Loucy (cell line): ENCODE measurements around the gene CMTR1.

ENCODE experiments used
- H2AFZ ChIP-seq: fragments of 200-600 bp; sonication (generic); 2 replicates; pipeline ENCODE4 v1.6.0; 2016; ENCODE audit warnings: antibody characterized with exemption, mild to moderate bottlenecking, low read length, moderate library complexity
- H3F3A ChIP-seq: fragments of 200-600 bp; 2 replicates; pipeline ENCODE4 v1.6.0; 2016; ENCODE audit warnings: antibody characterized with exemption, low read depth, mild to moderate bottlenecking
- H3K27me3 ChIP-seq: fragments of 200-600 bp; sonication (generic); 2 replicates; pipeline ENCODE4 v1.6.1; 2014; ENCODE audit warnings: low read length, mild to moderate bottlenecking; ENCODE audit not compliant: insufficient read depth, poor library complexity, severe bottlenecking
- H3K36me3 ChIP-seq: fragments of 200-600 bp; sonication (generic); 2 replicates; pipeline ENCODE4 v1.6.1; 2016; ENCODE audit warnings: low read length; ENCODE audit not compliant: insufficient read depth
- H3K4me1 ChIP-seq: fragments of 200-600 bp; sonication (generic); 2 replicates; pipeline ENCODE4 v1.5.1; 2014; ENCODE audit warnings: low read length, mild to moderate bottlenecking; ENCODE audit not compliant: insufficient read depth, poor library complexity, severe bottlenecking
- H3K4me2 ChIP-seq: fragments of 200-600 bp; sonication (generic); 2 replicates; pipeline ENCODE4 v1.6.0; 2014; ENCODE audit warnings: antibody characterized with exemption, low read length, low read depth, mild to moderate bottlenecking; ENCODE audit not compliant: poor library complexity, severe bottlenecking
- H3K4me3 ChIP-seq: fragments of 200-600 bp; sonication (generic); 2 replicates; pipeline ENCODE4 v1.5.1; 2014; ENCODE audit warnings: low read length, mild to moderate bottlenecking, mixed read lengths; ENCODE audit not compliant: poor library complexity, severe bottlenecking
- H3K79me2 ChIP-seq: fragments of 200-600 bp; sonication (generic); 2 replicates; pipeline ENCODE4 v1.6.1; 2014; ENCODE audit warnings: low read length; ENCODE audit not compliant: insufficient read depth
- H3K9ac ChIP-seq: fragments of 200-600 bp; sonication (generic); 2 replicates; pipeline ENCODE4 v1.6.0; 2014; ENCODE audit warnings: mild to moderate bottlenecking, low read depth, low read length, moderate library complexity; ENCODE audit not compliant: poor library complexity, severe bottlenecking
- H3K9me2 ChIP-seq: fragments of 200-600 bp; sonication (generic); replicated peaks from 2 replicates; pipeline ENCODE4 v1.6.1; 2016; ENCODE audit warnings: low read depth, low read length, mixed read lengths
- H3K9me3 ChIP-seq: fragments of 200-600 bp; sonication (generic); 2 replicates; pipeline ENCODE4 v1.6.1; 2014; ENCODE audit warnings: mild to moderate bottlenecking, antibody characterized with exemption, low read length, low read depth; ENCODE audit not compliant: insufficient read depth
- H4K20me1 ChIP-seq: fragments of 200-600 bp; sonication (generic); 2 replicates; pipeline ENCODE4 v1.6.0; 2014; ENCODE audit warnings: antibody characterized with exemption, low read length, mild to moderate bottlenecking; ENCODE audit not compliant: insufficient read depth, poor library complexity, severe bottlenecking
- EZH2phosphoT487 ChIP-seq: fragments of 200-600 bp; IDR thresholded peaks from 2 replicates; pipeline ENCODE4 v1.6.1; 2018; ENCODE audit warnings: antibody characterized with exemption, mild to moderate bottlenecking, moderate library complexity, borderline replicate concordance
- TF ChIP-seq, protein P1 (sequence below): fragments of 200-600 bp; sonication (generic); conservative IDR thresholded peaks from 2 replicates; pipeline ENCODE4 v1.5.1; 2014; ENCODE audit warnings: mild to moderate bottlenecking, antibody characterized with exemption, low read length

CMTR1 gene

DNA sequence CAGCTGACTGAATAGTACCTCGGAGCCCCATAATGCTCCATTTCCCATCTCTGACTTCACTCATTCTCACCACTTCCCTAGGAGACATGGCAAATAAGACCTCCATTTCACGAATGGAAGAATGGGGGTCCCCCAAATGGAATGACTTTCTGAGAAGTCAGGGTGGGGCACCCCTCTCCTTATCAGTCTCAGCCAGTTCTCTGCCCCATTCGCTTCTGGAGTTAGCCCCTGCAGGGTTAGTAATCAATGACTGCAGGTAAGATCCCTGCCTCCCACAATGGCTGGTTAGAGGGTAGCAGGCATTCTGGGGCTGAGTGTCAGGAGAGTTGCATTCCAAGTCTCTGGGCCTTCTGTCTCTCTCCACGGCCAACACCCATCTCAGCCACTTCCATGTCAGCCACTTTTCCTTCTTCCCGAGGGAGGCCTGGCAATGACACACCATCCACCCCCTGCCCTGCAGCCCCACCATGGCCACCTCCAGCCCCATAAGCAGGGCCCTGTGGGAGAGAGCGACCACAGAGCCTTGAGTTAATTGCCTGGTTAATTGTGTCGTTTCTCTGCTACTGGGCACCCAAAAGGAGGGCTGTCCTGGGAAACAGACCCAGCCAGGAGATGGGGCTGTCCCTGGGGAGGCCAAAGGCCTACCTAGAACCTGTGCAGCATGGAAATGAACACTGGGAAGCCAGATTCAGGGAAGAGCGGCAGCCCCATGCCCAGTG lies 53.3 kb downstream of the CMTR1 start:
- H3K4me1 ChIP-seq: peaks cover 8% of the 10 kb centered on the region
- H4K20me1 ChIP-seq: peaks cover 4% of the 10 kb centered on the region
- no peaks in the 10 kb centered on the region for H3K27me3 ChIP-seq
- H3K9ac ChIP-seq: no peak overlapping the region
- no peaks in the 10 kb centered on the region for H3F3A ChIP-seq
- no peak overlapping the region for H3K4me2 ChIP-seq
- no peaks in the 10 kb centered on the region for H3K9me3 ChIP-seq
- no peaks in the 10 kb centered on the region for H3K9me2 ChIP-seq
- H3K79me2 ChIP-seq: no peaks in the 10 kb centered on the region; the same call in 1 of the 2 replicates
- H3K4me3 ChIP-seq: no peak overlapping the region
- no peak overlapping the region for H2AFZ ChIP-seq
- peaks cover 30% of the 10 kb centered on the region; the same call in 1 of the 2 replicates for H3K36me3 ChIP-seq
- TF ChIP-seq, protein P1, sequence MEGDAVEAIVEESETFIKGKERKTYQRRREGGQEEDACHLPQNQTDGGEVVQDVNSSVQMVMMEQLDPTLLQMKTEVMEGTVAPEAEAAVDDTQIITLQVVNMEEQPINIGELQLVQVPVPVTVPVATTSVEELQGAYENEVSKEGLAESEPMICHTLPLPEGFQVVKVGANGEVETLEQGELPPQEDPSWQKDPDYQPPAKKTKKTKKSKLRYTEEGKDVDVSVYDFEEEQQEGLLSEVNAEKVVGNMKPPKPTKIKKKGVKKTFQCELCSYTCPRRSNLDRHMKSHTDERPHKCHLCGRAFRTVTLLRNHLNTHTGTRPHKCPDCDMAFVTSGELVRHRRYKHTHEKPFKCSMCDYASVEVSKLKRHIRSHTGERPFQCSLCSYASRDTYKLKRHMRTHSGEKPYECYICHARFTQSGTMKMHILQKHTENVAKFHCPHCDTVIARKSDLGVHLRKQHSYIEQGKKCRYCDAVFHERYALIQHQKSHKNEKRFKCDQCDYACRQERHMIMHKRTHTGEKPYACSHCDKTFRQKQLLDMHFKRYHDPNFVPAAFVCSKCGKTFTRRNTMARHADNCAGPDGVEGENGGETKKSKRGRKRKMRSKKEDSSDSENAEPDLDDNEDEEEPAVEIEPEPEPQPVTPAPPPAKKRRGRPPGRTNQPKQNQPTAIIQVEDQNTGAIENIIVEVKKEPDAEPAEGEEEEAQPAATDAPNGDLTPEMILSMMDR: no peak
- TF ChIP-seq EZH2phosphoT487: no peak

- no peaks in the 10 kb centered on the region for H3K9me3 ChIP-seq
- peaks cover 20% of the 10 kb centered on the region for H3K4me1 ChIP-seq
- H3K4me3 ChIP-seq: no peak overlapping the region
- H3K4me2 ChIP-seq: no peak overlapping the region
- H3K9me2 ChIP-seq: no peaks in the 10 kb centered on the region
- no peaks in the 10 kb centered on the region for H3K27me3 ChIP-seq
- H2AFZ ChIP-seq: no peak overlapping the region
- H3K79me2 ChIP-seq: peaks cover 6% of the 10 kb centered on the region; the same call in 1 of the 2 replicates
- H3K36me3 ChIP-seq: peaks cover 16% of the 10 kb centered on the region; the same call in 1 of the 2 replicates
- TF ChIP-seq, protein P1: no peak
- TF ChIP-seq EZH2phosphoT487: no peak
- H3K9ac ChIP-seq: no peak overlapping the region
- no peaks in the 10 kb centered on the region for H3F3A ChIP-seq
- H4K20me1 ChIP-seq: peaks cover 7% of the 10 kb centered on the region
Observed at GRCh38 chr6:37487591-37488380, 54.8 kb downstream of the CMTR1 start.

GRCh38 chr6:37488476-37488875 lies 55.5 kb downstream of the CMTR1 start:
- Histone ChIP-seq H3K4me3 (no peak overlapping the region), H3K9me2 (no peaks in the 10 kb centered on the region), H3F3A (no peaks in the 10 kb centered on the region), H3K36me3 (peaks cover 9% of the 10 kb centered on the region; the same call in 1 of the 2 replicates), H4K20me1 (peaks cover 7% of the 10 kb centered on the region), H2AFZ (no peak overlapping the region), H3K4me1 (peaks cover 20% of the 10 kb centered on the region), H3K79me2 (peaks cover 6% of the 10 kb centered on the region; the same call in 1 of the 2 replicates), H3K27me3 (no peaks in the 10 kb centered on the region), H3K4me2 (no peak overlapping the region), H3K9me3 (no peaks in the 10 kb centered on the region), H3K9ac (no peak overlapping the region)
- TF ChIP-seq EZH2phosphoT487: no peak
- TF ChIP-seq, protein P1: no peak
